Keratinocyte (primary cell): Measurements from ENCODE around the gene ATP6V0A4. TPM values are rescaled to one million over a fixed set of nuclear protein-coding genes. Genes with fewer than 3 reads are reported as not detected.

Source experiments
- DNase-seq: peaks from one replicate; pipeline ENCODE4 v3.0.0-alpha.2; 2011; ENCODE audit warnings: low read depth, missing footprints, low spot score
- FAIRE-seq: peaks from 2 replicates; lab custom pipeline; 2011; peaks lifted over from hg19 to GRCh38; lab: Jason Lieb, UNC
- H2AFZ ChIP-seq: 2 replicates; pipeline ENCODE4 v1.6.0; 2012; ENCODE audit warnings: low read length, control low read depth, inconsistent platforms; ENCODE audit not compliant: control insufficient read depth
- H3K27ac ChIP-seq: 2 replicates; pipeline ENCODE4 v1.5.1; 2011; ENCODE audit warnings: low read length; ENCODE audit not compliant: control insufficient read depth, insufficient read depth
- H3K27me3 ChIP-seq: 3 replicates; pipeline ENCODE4 v1.6.0; 2011; ENCODE audit warnings: low read length; ENCODE audit not compliant: control insufficient read depth, insufficient read depth; ENCODE audit errors: extremely low read depth
- H3K36me3 ChIP-seq, 2 experiments: 2 replicates in 1 of 2; 3 replicates in 1 of 2; pipeline ENCODE4 v1.5.1; 2011; ENCODE audit warnings: low read length in 2 of 2, mild to moderate bottlenecking in 1 of 2; ENCODE audit not compliant: control insufficient read depth in 2 of 2, insufficient read depth in 2 of 2; ENCODE audit errors: extremely low read depth in 1 of 2
- H3K4me1 ChIP-seq: 3 replicates; pipeline ENCODE4 v1.5.1; 2011; ENCODE audit warnings: low read length; ENCODE audit not compliant: control insufficient read depth, insufficient read depth; ENCODE audit errors: extremely low read depth
- H3K4me2 ChIP-seq: 3 replicates; pipeline ENCODE4 v1.6.0; 2011; ENCODE audit warnings: low read depth, low read length; ENCODE audit not compliant: control insufficient read depth, insufficient read depth; ENCODE audit errors: extremely low read depth
- H3K4me3 ChIP-seq, 3 experiments: fragments of 200-600 bp in 1 of 3; sonication (generic) in 1 of 3; 2 replicates in 2 of 3; 3 replicates in 1 of 3; pipeline ENCODE4 v1.5.1; 2011 to 2016; ENCODE audit warnings: low read length in 3 of 3, mild to moderate bottlenecking in 3 of 3, control low read depth in 2 of 3, inconsistent platforms in 1 of 3, low read depth in 1 of 3, mixed read lengths in 1 of 3, mixed run types in 1 of 3, moderate library complexity in 1 of 3; ENCODE audit not compliant: control insufficient read depth in 2 of 3, insufficient read depth in 2 of 3; ENCODE audit errors: extremely low read depth in 1 of 3
- H3K79me2 ChIP-seq: 2 replicates; pipeline ENCODE4 v1.6.0; 2012; ENCODE audit warnings: low read length; ENCODE audit not compliant: control insufficient read depth, insufficient read depth
- H3K9ac ChIP-seq: 3 replicates; pipeline ENCODE4 v1.6.0; 2011; ENCODE audit warnings: low read length; ENCODE audit not compliant: control insufficient read depth, insufficient read depth; ENCODE audit errors: extremely low read depth
- H3K9me1 ChIP-seq: 3 replicates; pipeline ENCODE4 v1.6.0; 2011; ENCODE audit warnings: low read length; ENCODE audit not compliant: control insufficient read depth, insufficient read depth; ENCODE audit errors: extremely low read depth
- H3K9me3 ChIP-seq: 2 replicates; pipeline ENCODE4 v1.5.1; 2012; ENCODE audit warnings: low read depth, low read length; ENCODE audit not compliant: control insufficient read depth
- H4K20me1 ChIP-seq: 3 replicates; pipeline ENCODE4 v1.6.0; 2011; ENCODE audit warnings: low read length; ENCODE audit not compliant: control insufficient read depth, insufficient read depth; ENCODE audit errors: extremely low read depth
- EZH2 ChIP-seq: IDR thresholded peaks from one replicate; pipeline ENCODE4 v1.6.1; 2012; ENCODE audit warnings: inconsistent platforms, mild to moderate bottlenecking, low read length, moderate library complexity
- dilution Hi-C: fragments of 300-500 bp; cut with MboI; formaldehyde crosslinking; loops from one replicate; pipeline ENCODE4 v1.7.0; 2020; ENCODE audit warnings: low sequenced_read_pairs; ENCODE audit not compliant: extremely low pct_ligation_motif_present
- polyA plus RNA-seq, 5 experiments: library from polyadenylated mRNA; depleted of rRNA in 3 of 5; stranded (reverse) in 3 of 5; stranded (forward) in 1 of 5; unstranded in 1 of 5; fragments of >200 nt; gene quantifications; 1 replicate in 1 of 5; 2 replicates in 3 of 5; 3 replicates in 1 of 5; pipeline versions ENCODE4 v1.2.1 to v1.2.3, GENCODE V29; 2011 to 2012; ENCODE audit warnings: missing spikeins in 2 of 5, low read depth in 1 of 5, low replicate concordance in 1 of 5
- TF ChIP-seq, protein P1 (sequence below), 3 experiments: IDR thresholded peaks in 1 of 3; conservative IDR thresholded peaks in 1 of 3; optimal IDR thresholded peaks in 1 of 3; 2 replicates in 2 of 3; 3 replicates in 1 of 3; pipeline versions ENCODE3 to v1.5.1; 2011; ENCODE audit warnings: low read length in 3 of 3, mild to moderate bottlenecking in 3 of 3, moderate library complexity in 2 of 3, control low read depth in 1 of 3, inconsistent platforms in 1 of 3; ENCODE audit not compliant: insufficient read depth in 2 of 3; ENCODE audit errors: extremely low read depth in 1 of 3

Gene ATP6V0A4
- polyA plus RNA-seq, 1 donor (not counting 4 experiments of a cell fraction or from before 2014, with no cell fraction given), result 0.34 TPM

DNA sequence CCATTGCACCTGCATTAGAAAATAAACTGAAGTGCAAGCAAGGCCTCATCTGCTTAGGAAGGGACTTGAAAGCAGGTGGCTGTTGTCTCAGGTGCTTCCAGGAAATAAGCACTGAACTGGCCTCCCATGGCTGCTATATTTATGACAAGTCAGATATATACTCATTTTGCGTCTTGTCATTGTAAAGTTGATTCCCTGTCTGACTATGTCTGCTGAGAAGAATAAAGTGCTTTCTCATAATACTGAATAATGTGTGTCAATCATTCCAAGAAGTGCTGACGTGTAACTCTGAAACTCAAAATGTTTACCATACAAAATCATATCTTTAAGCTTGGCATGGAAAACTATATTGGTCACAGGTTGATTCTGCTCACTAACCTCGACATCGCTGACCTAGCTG is 51.9 kb downstream of the ATP6V0A4 start:
- no peaks in the 10 kb centered on the region for H3K36me3 ChIP-seq
- no peaks in the 10 kb centered on the region for H3K79me2 ChIP-seq
- FAIRE-seq (no peak), DNase-seq (no peak)
- H2AFZ ChIP-seq, result no peak overlapping the region
- no peaks in the 10 kb centered on the region for H4K20me1 ChIP-seq
- no peak overlapping the region for H3K27ac ChIP-seq
- no peak overlapping the region for H3K9ac ChIP-seq
- H3K9me3 ChIP-seq, result no peaks in the 10 kb centered on the region
- H3K4me3 ChIP-seq, result no peak overlapping the region
- TF ChIP-seq, protein P1, sequence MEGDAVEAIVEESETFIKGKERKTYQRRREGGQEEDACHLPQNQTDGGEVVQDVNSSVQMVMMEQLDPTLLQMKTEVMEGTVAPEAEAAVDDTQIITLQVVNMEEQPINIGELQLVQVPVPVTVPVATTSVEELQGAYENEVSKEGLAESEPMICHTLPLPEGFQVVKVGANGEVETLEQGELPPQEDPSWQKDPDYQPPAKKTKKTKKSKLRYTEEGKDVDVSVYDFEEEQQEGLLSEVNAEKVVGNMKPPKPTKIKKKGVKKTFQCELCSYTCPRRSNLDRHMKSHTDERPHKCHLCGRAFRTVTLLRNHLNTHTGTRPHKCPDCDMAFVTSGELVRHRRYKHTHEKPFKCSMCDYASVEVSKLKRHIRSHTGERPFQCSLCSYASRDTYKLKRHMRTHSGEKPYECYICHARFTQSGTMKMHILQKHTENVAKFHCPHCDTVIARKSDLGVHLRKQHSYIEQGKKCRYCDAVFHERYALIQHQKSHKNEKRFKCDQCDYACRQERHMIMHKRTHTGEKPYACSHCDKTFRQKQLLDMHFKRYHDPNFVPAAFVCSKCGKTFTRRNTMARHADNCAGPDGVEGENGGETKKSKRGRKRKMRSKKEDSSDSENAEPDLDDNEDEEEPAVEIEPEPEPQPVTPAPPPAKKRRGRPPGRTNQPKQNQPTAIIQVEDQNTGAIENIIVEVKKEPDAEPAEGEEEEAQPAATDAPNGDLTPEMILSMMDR (optimal IDR thresholded peaks at IDR 0.05 in 1 of 3, IDR thresholded peaks at IDR 0.05 in 1 of 3, conservative IDR thresholded peaks at IDR 0.05 in 1 of 3; ENCODE audit: extremely low read depth in 1 of 3, insufficient read depth in 2 of 3, low read length in 3 of 3), result no peak
- no peak for TF ChIP-seq EZH2
- H3K27me3 ChIP-seq, result no peaks in the 10 kb centered on the region
- no peaks in the 10 kb centered on the region for H3K9me1 ChIP-seq
- no peak overlapping the region for H3K4me2 ChIP-seq
- dilution Hi-C loops, result no loop called here
- no peaks in the 10 kb centered on the region for H3K4me1 ChIP-seq

DNA sequence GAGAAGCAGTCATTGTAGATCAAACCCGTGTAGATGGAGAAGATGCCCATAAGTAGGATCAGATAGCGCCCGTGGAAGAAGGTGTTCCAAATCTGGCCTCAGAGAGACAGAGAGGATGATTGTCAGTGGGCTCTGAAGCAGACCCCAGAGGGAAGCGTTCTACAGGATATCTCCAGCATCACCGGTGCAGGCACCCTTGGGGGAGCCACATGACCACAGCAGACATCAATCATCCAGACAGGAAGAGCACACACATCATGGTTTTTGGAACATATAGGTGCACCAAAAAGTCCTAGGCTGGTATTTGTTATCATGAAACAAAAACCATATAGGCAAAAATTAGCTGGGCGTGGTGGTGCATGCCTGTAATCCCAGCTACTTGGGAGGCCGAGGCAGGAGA is 52.8 kb downstream of the ATP6V0A4 start:
- Histone ChIP-seq H3K27ac (no peak overlapping the region), H4K20me1 (no peaks in the 10 kb centered on the region), H3K4me1 (no peaks in the 10 kb centered on the region), H3K9ac (no peak overlapping the region), H3K36me3 (no peaks in the 10 kb centered on the region), H3K4me2 (no peak overlapping the region), H3K9me3 (no peaks in the 10 kb centered on the region), H3K4me3 (no peak overlapping the region), H2AFZ (no peak overlapping the region), H3K79me2 (no peaks in the 10 kb centered on the region), H3K9me1 (no peaks in the 10 kb centered on the region), H3K27me3 (no peaks in the 10 kb centered on the region)
- no peak for FAIRE-seq
- no peak for DNase-seq
- dilution Hi-C loops, result no loop called here
- TF ChIP-seq, protein P1 (optimal IDR thresholded peaks at IDR 0.05 in 1 of 3, IDR thresholded peaks at IDR 0.05 in 1 of 3, conservative IDR thresholded peaks at IDR 0.05 in 1 of 3; ENCODE audit: extremely low read depth in 1 of 3, insufficient read depth in 2 of 3, low read length in 3 of 3), result no peak
